ENCODE data around the gene SMIM29. TPM values are rescaled to one million over a fixed set of nuclear protein-coding genes. Genes with fewer than 3 reads are reported as not detected.
"Not testable (repeated sequence)": the region's sequence is repeated elsewhere in the genome, so short reads cannot be mapped to it uniquely, and the experiment has no call there.

The SMIM29 gene
- total and polyA plus RNA-seq, 3 experiments from 2014 or later: 23.0 to 62.5 (median 26.0) TPM

DNA sequence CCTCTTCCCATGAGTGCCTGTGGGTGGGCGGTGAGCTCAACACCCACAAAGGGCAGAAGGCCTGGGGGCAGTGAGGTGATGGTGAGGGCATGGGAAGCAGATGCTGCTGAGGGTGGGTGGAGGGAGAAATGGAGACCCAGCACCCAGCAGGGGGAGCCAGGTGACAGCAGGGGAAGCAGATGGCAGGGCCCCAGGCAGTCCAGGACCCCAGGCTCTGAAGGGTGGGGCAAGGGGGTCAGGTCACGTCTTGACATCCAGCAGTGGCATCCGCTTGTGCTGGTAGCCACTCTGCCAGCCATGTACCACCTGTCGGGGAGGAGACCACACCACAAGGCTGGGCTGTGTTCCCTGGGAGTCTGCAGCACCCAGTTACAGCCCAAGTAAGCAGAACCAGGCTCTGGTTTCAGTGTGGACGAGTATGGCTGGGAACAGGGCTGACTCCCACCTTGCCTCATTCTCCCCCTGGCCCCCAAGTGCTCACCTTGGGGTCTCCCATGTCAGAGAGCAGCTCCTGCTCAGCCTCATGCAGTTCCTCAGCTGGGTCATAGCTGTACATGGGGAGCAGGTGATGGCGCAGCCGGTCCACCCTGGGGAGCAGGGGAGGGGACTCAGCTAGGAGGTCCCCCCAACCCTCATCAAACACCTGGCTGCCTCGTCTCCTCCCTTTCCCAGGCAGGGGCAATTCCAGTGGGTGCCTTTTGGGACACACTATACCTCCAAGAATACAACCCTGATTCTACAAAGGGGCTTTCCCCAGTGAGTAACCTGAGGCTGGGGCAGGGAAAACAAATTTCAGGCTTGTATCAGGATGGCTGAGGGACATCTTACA, 2.0 kb downstream of the SMIM29 start:
- peak overlapping the region; percentile 46 to 97 (median 91) for H3K4me3 Mint-ChIP-seq
- H3K36me3 ChIP-seq (ENCODE audit: insufficient read depth, low read length): peaks cover 6% of the 10 kb centered on the region
- H3K9me3 Mint-ChIP-seq: no peaks in the 10 kb centered on the region
- peaks cover 0 to 47% (median 0%) of the 10 kb centered on the region in 3 donors for H3K36me3 Mint-ChIP-seq
- no peak overlapping the region for H3K27ac ChIP-seq (ENCODE audit: low read depth, low read length)
- POLR2A ChIA-PET: interaction anchor here (4.5 kb wide), 1 partner anchor 10 kb away, joined by 40 read pairs; the partner anchor contains the start of gene HMGA1
- no peaks in the 10 kb centered on the region for H3K9me3 ChIP-seq (ENCODE audit: low read length)
- peaks cover 20% of the 10 kb centered on the region for H3K4me1 ChIP-seq (ENCODE audit: insufficient read depth, low read length)
- DNase-seq: peak in 4 of 5 donors; percentile 17 to 63 (median 30)
- H3K27me3 ChIP-seq (ENCODE audit: insufficient read depth, low read length, poor library complexity, severe bottlenecking): no peaks in the 10 kb centered on the region
- H3K4me1 Mint-ChIP-seq: peaks cover 38 to 74% (median 41%) of the 10 kb centered on the region in 3 donors
- peak overlapping the region; percentile 80 to 97 (median 96) for H3K27ac Mint-ChIP-seq
- no peak overlapping the region for H3K4me3 ChIP-seq (ENCODE audit: low read length)
- H3K27me3 Mint-ChIP-seq: peaks cover 0 to 1% of the 10 kb centered on the region in 2 donors
- CTCF ChIA-PET: interaction anchor here (1.0 to 4.4 kb wide), 5 partner anchors 23 to 365 kb away, joined by 3 to 40 read pairs (median 3); no protein-coding TSS in a partner anchor

DNA sequence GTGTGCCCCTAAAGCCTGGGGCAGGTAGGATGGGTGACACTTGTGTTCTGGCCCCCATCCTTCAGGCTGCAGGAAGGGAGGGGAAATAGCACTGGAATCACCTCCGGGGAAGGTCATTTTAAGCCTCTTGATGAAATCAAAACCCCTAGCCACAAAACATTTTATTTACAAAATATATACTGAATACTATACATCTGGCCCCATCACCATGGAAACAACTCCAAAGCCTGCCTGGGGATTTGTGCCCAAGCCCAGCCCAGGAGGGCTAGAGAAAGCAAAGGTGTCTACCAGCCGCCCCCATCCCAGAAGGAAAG, 2.6 kb downstream of the SMIM29 start:
- Mint-ChIP-seq H3K36me3 (peaks cover 0 to 52% (median 2%) of the 10 kb centered on the region in 3 donors), H3K4me1 (peaks cover 40 to 80% (median 41%) of the 10 kb centered on the region in 3 donors), H3K4me3 (peak overlapping the region in 2 of 7 donors; percentile 61 to 97), H3K27ac (peak overlapping the region; percentile 45 to 96 (median 80)), H3K9me3 (no peaks in the 10 kb centered on the region), H3K27me3 (peaks cover 0 to 1% of the 10 kb centered on the region in 2 donors)
- no peak overlapping the region for H3K4me3 ChIP-seq (ENCODE audit: low read length)
- H3K4me1 ChIP-seq (ENCODE audit: insufficient read depth, low read length): peaks cover 20% of the 10 kb centered on the region
- H3K9me3 ChIP-seq (ENCODE audit: low read length): no peaks in the 10 kb centered on the region
- no peak overlapping the region for H3K27ac ChIP-seq (ENCODE audit: low read depth, low read length)
- no peaks in the 10 kb centered on the region for H3K27me3 ChIP-seq (ENCODE audit: insufficient read depth, low read length, poor library complexity, severe bottlenecking)
- POLR2A ChIA-PET: interaction anchor here (4.5 kb wide), 1 partner anchor 9 kb away, joined by 40 read pairs; the partner anchor contains the start of gene HMGA1
- no peak for DNase-seq
- peaks cover 12% of the 10 kb centered on the region for H3K36me3 ChIP-seq (ENCODE audit: insufficient read depth, low read length)
- CTCF ChIA-PET: interaction anchor here (1.0 to 1.3 kb wide), 4 partner anchors 23 to 366 kb away, joined by 3 read pairs; no protein-coding TSS in a partner anchor

DNA sequence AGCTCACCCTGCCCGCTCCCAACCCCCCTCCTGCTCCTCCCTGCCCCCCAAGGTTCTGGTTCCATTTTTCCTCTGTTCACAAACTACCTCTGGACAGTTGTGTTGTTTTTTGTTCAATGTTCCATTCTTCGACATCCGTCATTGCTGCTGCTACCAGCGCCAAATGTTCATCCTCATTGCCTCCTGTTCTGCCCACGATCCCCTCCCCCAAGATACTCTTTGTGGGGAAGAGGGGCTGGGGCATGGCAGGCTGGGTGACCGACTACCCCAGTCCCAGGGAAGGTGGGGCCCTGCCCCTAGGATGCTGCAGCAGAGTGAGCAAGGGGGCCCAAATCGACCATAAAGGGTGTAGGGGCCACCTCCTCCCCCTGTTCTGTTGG, 3.1 kb downstream of the SMIM29 start:
- H3K9me3 Mint-ChIP-seq; H3K27me3 Mint-ChIP-seq; DNase-seq; H3K4me3 Mint-ChIP-seq; H3K4me3 ChIP-seq (ENCODE audit: low read length); POLR2A ChIA-PET; H3K27me3 ChIP-seq (ENCODE audit: insufficient read depth, low read length, poor library complexity, severe bottlenecking); H3K9me3 ChIP-seq (ENCODE audit: low read length); H3K27ac ChIP-seq (ENCODE audit: low read depth, low read length): not testable (repeated sequence)
- peaks cover 40 to 84% (median 41%) of the 10 kb centered on the region in 3 donors for H3K4me1 Mint-ChIP-seq
- CTCF ChIA-PET: interaction anchor here (1.0 to 1.3 kb wide), 3 partner anchors 22 to 366 kb away, joined by 3 read pairs; no protein-coding TSS in a partner anchor
- H3K27ac Mint-ChIP-seq: peak overlapping the region in 3 of 8 donors; percentile 35 to 96 (median 53)
- H3K36me3 Mint-ChIP-seq: peaks cover 0 to 57% (median 2%) of the 10 kb centered on the region in 3 donors
- H3K36me3 ChIP-seq (ENCODE audit: insufficient read depth, low read length): peaks cover 16% of the 10 kb centered on the region
- peaks cover 20% of the 10 kb centered on the region for H3K4me1 ChIP-seq (ENCODE audit: insufficient read depth, low read length)

DNA sequence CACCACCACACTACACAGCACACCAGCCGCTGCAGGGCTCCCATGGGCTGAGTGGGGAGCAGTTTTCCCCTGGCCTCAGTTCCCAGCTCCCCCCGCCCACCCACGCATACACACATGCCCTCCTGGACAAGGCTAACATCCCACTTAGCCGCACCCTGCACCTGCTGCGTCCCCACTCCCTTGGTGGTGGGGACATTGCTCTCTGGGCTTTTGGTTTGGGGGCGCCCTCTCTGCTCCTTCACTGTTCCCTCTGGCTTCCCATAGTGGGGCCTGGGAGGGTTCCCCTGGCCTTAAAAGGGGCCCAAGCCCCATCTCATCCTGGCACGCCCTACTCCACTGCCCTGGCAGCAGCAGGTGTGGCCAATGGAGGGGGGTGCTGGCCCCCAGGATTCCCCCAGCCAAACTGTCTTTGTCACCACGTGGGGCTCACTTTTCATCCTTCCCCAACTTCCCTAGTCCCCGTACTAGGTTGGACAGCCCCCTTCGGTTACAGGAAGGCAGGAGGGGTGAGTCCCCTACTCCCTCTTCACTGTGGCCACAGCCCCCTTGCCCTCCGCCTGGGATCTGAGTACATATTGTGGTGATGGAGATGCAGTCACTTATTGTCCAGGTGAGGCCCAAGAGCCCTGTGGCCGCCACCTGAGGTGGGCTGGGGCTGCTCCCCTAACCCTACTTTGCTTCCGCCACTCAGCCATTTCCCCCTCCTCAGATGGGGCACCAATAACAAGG, 3.6 kb downstream of the SMIM29 start:
- H3K4me1 Mint-ChIP-seq: peaks cover 41 to 87% (median 43%) of the 10 kb centered on the region in 3 donors
- CTCF ChIA-PET: interaction anchor here (1.0 to 2.3 kb wide), 3 partner anchors 16 to 50 kb away, joined by 3 to 7 read pairs (median 3); no protein-coding TSS in a partner anchor
- peaks cover 19% of the 10 kb centered on the region for H3K4me1 ChIP-seq (ENCODE audit: insufficient read depth, low read length)

DNA sequence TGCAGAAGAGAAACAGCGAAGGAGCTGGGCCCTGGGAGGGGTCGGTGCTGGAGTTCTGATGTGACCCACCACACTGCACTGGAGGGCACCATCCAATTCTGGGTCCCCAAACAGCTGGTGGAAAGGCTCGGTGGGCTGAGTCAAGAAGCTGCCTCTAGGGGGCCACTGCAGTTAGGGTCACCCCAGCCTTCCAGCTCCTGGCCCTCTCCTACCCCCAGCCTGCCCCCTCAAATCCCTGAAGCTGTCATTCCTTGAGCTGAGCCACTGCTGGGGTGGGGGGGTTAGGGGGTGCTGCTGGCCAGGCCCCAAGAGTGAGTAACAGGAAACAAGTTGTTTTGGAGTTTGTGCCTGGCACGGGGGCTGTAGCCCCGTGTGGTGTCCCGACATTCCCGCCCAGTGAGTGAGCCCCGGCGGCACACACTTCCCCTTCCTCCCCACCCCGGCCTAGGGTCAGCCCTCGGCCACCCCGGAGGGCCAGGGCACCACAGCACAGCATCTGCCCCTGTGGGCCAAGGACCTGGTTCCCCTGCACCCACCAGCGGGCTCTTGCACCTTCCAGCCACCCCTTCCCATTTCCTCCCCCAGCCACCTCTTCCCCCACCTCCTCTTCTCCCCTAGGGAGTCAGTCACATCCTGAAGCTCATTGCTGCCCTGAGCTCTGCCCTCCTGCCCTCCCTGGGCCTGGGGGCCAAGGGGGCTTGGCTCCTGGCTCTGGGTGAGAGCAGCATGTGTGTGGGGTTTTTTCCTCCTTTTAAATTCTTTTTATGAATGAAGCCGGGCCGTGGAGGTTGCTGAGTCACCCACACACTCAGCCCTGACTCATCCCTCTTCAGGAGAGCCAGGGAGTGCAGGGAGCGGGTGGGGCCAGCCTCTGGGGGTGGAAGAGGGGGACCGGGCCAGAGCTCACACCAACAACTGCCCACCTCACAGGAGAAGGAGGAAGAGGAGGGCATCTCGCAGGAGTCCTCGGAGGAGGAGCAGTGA, 4.6 kb downstream of the SMIM29 start:
- peak overlapping the region in 7 of 8 donors; percentile 46 to 86 (median 79) for H3K27ac Mint-ChIP-seq
- H3K4me3 Mint-ChIP-seq: peak overlapping the region in 2 of 7 donors; percentile 26 to 43
- Histone ChIP-seq H3K36me3 (ENCODE audit: insufficient read depth, low read length) (peaks cover 16% of the 10 kb centered on the region), H3K4me1 (ENCODE audit: insufficient read depth, low read length) (peaks cover 22% of the 10 kb centered on the region), H3K27me3 (ENCODE audit: insufficient read depth, low read length, poor library complexity, severe bottlenecking) (no peaks in the 10 kb centered on the region), H3K27ac (ENCODE audit: low read depth, low read length) (peak overlapping the region; percentile 24), H3K9me3 (ENCODE audit: low read length) (no peaks in the 10 kb centered on the region), H3K4me3 (ENCODE audit: low read length) (no peak overlapping the region)
- peaks cover 47 to 90% (median 51%) of the 10 kb centered on the region in 3 donors for H3K4me1 Mint-ChIP-seq
- peaks cover 0 to 1% of the 10 kb centered on the region in 2 donors for H3K27me3 Mint-ChIP-seq
- DNase-seq: no peak
- ChIA-PET POLR2A (interaction anchor here (0.6 to 0.8 kb wide), 2 partner anchors 61 to 368 kb away, joined by 3 read pairs; no protein-coding TSS in a partner anchor), CTCF (interaction anchor here (1.2 to 2.3 kb wide), 2 partner anchors 15 to 48 kb away, joined by 3 to 7 read pairs; no protein-coding TSS in a partner anchor)
- H3K9me3 Mint-ChIP-seq: no peaks in the 10 kb centered on the region
- H3K36me3 Mint-ChIP-seq: peaks cover 0 to 66% (median 2%) of the 10 kb centered on the region in 3 donors

More for the DNA sequence above, 3.6 kb downstream of the SMIM29 start:
- H3K27ac Mint-ChIP-seq: peak overlapping the region in 6 of 8 donors; percentile 15 to 96 (median 38)
- peak overlapping the region in 1 of 7 donors; percentile 9 for H3K4me3 Mint-ChIP-seq
- POLR2A ChIA-PET: interaction anchor here (0.6 kb wide), 1 partner anchor 367 kb away, joined by 3 read pairs; no protein-coding TSS in a partner anchor
- not testable (repeated sequence) for H3K9me3 Mint-ChIP-seq; H3K27me3 Mint-ChIP-seq; H3K27me3 ChIP-seq (ENCODE audit: insufficient read depth, low read length, poor library complexity, severe bottlenecking); H3K9me3 ChIP-seq (ENCODE audit: low read length); DNase-seq; H3K27ac ChIP-seq (ENCODE audit: low read depth, low read length); H3K4me3 ChIP-seq (ENCODE audit: low read length)
- peaks cover 0 to 62% (median 2%) of the 10 kb centered on the region in 3 donors for H3K36me3 Mint-ChIP-seq
- peaks cover 16% of the 10 kb centered on the region for H3K36me3 ChIP-seq (ENCODE audit: insufficient read depth, low read length)

DNA sequence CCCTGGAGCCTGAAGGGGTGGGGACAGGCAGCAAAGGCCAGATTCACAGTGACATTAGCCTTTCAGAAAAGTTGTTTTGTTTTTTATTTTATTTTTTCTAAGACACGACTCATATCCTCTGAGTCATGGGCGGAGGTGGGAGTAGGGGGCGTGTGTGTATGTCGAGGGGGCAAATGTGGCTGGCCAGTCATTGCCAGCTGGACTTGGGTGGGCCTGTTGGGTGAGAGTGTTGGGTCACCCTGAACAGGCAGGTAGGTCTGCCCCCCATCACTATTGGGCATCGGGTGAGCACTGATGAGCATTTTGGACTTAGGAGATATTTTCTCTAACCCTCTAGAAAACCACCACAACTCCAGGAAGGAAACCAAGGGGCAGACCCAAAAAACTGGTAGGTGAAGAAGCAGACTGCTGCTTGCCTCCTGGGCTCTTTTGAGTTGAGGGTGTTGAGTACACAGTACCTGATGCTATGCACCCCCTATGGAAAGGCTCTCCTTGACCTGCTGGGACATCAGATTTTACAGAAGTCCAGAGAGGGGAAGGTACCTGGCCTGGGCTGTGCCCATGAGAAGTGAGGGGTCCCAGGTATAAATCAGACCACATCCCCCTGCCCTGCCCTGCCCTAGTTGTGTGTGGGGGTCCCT, 5.6 kb downstream of the SMIM29 start:
- H3K36me3 ChIP-seq (ENCODE audit: insufficient read depth, low read length): peaks cover 16% of the 10 kb centered on the region
- H3K4me1 ChIP-seq (ENCODE audit: insufficient read depth, low read length): peaks cover 27% of the 10 kb centered on the region
- no peaks in the 10 kb centered on the region for H3K9me3 ChIP-seq (ENCODE audit: low read length)
- POLR2A ChIA-PET: no interaction called here
- Mint-ChIP-seq H3K4me3 (peak overlapping the region in 3 of 7 donors; percentile 6 to 44 (median 41)), H3K4me1 (peaks cover 52 to 95% (median 57%) of the 10 kb centered on the region in 3 donors), H3K36me3 (peaks cover 0 to 64% (median 2%) of the 10 kb centered on the region in 3 donors), H3K27ac (peak overlapping the region; percentile 55 to 95 (median 79)), H3K27me3 (peaks cover 0 to 1% of the 10 kb centered on the region in 2 donors), H3K9me3 (no peaks in the 10 kb centered on the region)
- CTCF ChIA-PET: interaction anchor here (2.3 kb wide), 1 partner anchor 47 kb away, joined by 7 read pairs; no protein-coding TSS in a partner anchor
- no peak for DNase-seq
- no peaks in the 10 kb centered on the region for H3K27me3 ChIP-seq (ENCODE audit: insufficient read depth, low read length, poor library complexity, severe bottlenecking)
- no peak overlapping the region for H3K4me3 ChIP-seq (ENCODE audit: low read length)
- peak overlapping the region; percentile 24 for H3K27ac ChIP-seq (ENCODE audit: low read depth, low read length)
